Smooth muscle cell of the umbilical artery (primary cell): Measurements from ENCODE around the gene ROS1. TPM values are rescaled to one million over a fixed set of nuclear protein-coding genes. Genes with fewer than 3 reads are reported as not detected.

Experiments
- total RNA-seq: library from RNA; depleted of rRNA; stranded (reverse); fragments of >200 nt; gene quantifications from 2 replicates; pipeline ENCODE4 v1.2.3, GENCODE V29; 2014

ROS1 gene
- total RNA-seq: 0.05 and 0.30 TPM in 2 replicates

DNA sequence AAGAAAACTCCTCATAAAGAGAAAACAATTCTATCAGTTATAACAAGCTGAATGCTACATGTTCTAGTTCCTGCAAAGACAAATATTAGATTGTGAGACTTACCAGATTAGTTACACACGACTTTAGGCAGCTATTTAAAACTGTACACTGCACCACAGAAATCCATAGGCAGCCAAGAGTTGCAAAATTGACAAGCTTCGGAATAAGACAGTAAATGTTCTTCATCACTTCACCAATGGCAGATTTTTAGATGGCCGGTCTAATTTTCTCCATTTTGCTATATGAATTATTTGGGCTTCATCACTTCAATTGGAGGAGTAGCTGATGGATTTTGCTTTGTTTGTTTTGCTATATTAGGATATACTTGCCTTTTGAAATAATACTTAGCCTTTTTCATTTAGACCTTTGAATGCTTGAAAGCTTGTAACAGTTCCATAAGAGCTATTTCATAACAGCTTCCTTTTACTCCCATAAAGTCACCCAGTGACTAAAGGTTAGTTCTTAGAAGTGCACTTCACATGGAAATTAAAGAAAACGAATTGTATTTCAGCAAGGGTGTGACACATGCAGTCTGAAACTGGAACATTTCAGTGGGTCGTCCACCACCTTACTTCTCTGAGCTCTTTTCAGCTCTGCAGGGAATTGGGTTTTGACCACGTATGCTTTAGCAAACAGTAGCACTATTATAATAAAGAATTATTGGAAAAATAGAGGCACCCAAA is at the start of gene ROS1:
TSS of gene ROS1 (minus strand) at position 512 of the 723 bp plus-strand sequence. CDS start at position 226, 286 bp downstream.

DNA sequence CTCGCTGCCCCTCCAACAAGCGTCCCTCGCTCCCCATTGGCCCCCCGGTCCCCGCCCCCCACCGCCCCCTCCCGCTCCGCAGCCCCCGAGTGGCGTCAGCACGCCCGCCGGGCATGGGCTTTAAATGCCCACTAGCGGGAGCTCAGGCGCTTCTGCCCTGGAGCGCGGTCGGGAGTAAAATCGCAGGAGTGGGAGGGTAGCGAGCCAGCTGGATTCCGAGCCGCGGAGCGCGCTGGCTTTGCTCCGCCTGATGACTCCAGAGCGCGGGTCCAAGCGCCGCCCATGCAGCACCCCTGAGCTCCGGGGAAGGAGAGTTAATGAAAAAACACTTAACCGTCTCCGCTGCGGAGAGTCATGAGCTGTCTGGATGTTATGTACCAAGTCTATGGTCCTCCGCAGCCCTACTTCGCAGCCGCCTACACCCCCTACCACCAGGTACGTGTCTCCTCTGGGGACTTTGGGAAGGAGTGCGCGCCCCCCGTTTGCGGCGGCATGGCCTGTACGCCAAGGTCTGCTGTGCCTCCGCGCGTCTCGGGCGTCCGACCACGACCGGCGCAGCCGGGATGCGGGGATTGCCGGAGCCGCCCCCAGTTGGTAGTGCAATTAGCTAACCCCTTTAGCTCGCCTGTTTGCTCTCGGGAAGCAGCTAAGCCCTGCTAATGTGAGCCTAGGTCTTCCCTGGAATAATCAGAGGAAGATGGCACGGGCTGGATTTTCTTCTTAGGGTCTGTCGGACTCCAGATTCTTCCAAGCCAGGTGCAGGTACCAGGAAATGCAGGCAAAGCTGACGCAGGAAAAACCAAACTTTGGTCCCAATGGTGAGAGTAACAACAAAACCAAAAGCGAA is 160.1 kb downstream of the ROS1 start, which contains the start of gene VGLL2:
TSS of gene VGLL2 (plus strand) at position 149 of the 847 bp plus-strand sequence. CDS start at position 355, 206 bp downstream.

Other genes starting within 250 kb of the ROS1 start
- gene VGLL2, start 160.4 kb downstream of the ROS1 start, total RNA-seq: not detected in 2 replicates
- gene DCBLD1, start 56.7 kb upstream of the ROS1 start, total RNA-seq: 85.2 and 107 TPM in 2 replicates
- gene GOPC, start 176.6 kb upstream of the ROS1 start, total RNA-seq: 83.7 and 104 TPM in 2 replicates
- 25.5 and 34.5 TPM in 2 replicates for gene NUS1, start 249.5 kb upstream of the ROS1 start, total RNA-seq